Right ventricle myocardium superior (tissue), 1 donor: ENCODE results near the gene FHIP1B. TPM values are rescaled to one million over a fixed set of nuclear protein-coding genes. Genes with fewer than 3 reads are reported as not detected.
"Not testable (repeated sequence)": the region's sequence is repeated elsewhere in the genome, so short reads cannot be mapped to it uniquely, and the experiment has no call there.

Experiments
- ATAC-seq: fragments of 200-7000 bp; cut with Tn5 transposase; one replicate; pipeline ENCODE4 v1.9.1; 2020; ENCODE audit warnings: mild to moderate bottlenecking; ENCODE audit not compliant: poor library complexity
- DNase-seq: peaks from one replicate; pipeline ENCODE4 v3.0.0-alpha.2; 2020
- intact Hi-C: fragments of 100-400 bp; cut with DNase I; formaldehyde crosslinking; loops from one replicate; pipeline ENCODE4 v1.11.2; 2022
- long read RNA-seq: library from polyadenylated mRNA; unstranded; transcript quantifications from one replicate; pipeline ENCODE4 v2.0.0, GENCODE V29; 2021
- total RNA-seq: library from RNA; stranded (reverse); fragmentation: NEBNext Ultra II Directional; extraction: Animal tissue kit (Norgen Biotek cat#: 25700); gene quantifications from one replicate; pipeline ENCODE4 v1.2.1, GENCODE V29; 2021
- donor health status: DM: no; HTN: yes; CAD: no; lungs with severe emphysema.

The FHIP1B gene
- 12.9 TPM for total RNA-seq
- long read RNA-seq, transcript FAM160A2-202 (12 exons, 3,354 nt), result major isoform, 11 of 26 reads
- long read RNA-seq, partial matches to known transcripts, result 4 of 26 reads
- long read RNA-seq, other reads (novel, unspliced or antisense), result 6 of 26 reads

GRCh38 chr11:6234387-6235107, at the start of gene FHIP1B:
Gene FHIP1B, minus strand, starts transcription at chr11:6234636. Its CDS starts 10,120 bp downstream, at chr11:6224516.
- peak; percentile 97 for ATAC-seq
- intact Hi-C loops, result no loop called here

GRCh38 chr11:6283453-6284023, 49.1 kb upstream of the FHIP1B start:
- ATAC-seq (no peak), DNase-seq (no peak)
- intact Hi-C loops, result no loop called here

More at GRCh38 chr11:6234387-6235107, at the start of gene FHIP1B:
- DNase-seq, result peak; percentile 100

- intact Hi-C loops, ATAC-seq, DNase-seq: not testable (repeated sequence)
These were observed 46.4 kb upstream of the FHIP1B start for GRCh38 chr11:6280809-6281208.

- no peak for DNase-seq
- intact Hi-C loops, result no loop called here
- ATAC-seq, result peak; percentile 85
These were observed 38.8 kb upstream of the FHIP1B start for GRCh38 chr11:6273188-6273587.

GRCh38 chr11:6271598-6271997, 37.2 kb upstream of the FHIP1B start:
- no peak for DNase-seq
- ATAC-seq, result peak; percentile 70
- intact Hi-C loops, result no loop called here

- ATAC-seq (no peak), DNase-seq (no peak)
- intact Hi-C loops, result no loop called here
These were observed 36.3 kb upstream of the FHIP1B start for GRCh38 chr11:6270584-6271246.

GRCh38 chr11:6269994-6270393, 35.6 kb upstream of the FHIP1B start:
- intact Hi-C loops, result no loop called here
- no peak for DNase-seq
- no peak for ATAC-seq

GRCh38 chr11:6268820-6269219, 34.4 kb upstream of the FHIP1B start:
- ATAC-seq, result no peak
- DNase-seq, result no peak
- intact Hi-C loops, result no loop called here

GRCh38 chr11:6263662-6264061, 29.2 kb upstream of the FHIP1B start:
- no peak for DNase-seq
- ATAC-seq, result no peak
- intact Hi-C loops, result no loop called here

- no peak for ATAC-seq
- DNase-seq, result no peak
- intact Hi-C loops, result no loop called here
These were observed 25.8 kb upstream of the FHIP1B start for GRCh38 chr11:6260207-6260726.

GRCh38 chr11:6258571-6259081, 24.2 kb upstream of the FHIP1B start:
- DNase-seq (no peak), ATAC-seq (peak; percentile 36)
- intact Hi-C loops, result loop anchor here (10.0 kb wide), 1 partner anchor 106 kb away; no protein-coding TSS in a partner anchor

GRCh38 chr11:6258141-6258540, 23.7 kb upstream of the FHIP1B start:
- intact Hi-C loops, result loop anchor here (10.0 kb wide), 1 partner anchor 107 kb away; no protein-coding TSS in a partner anchor
- ATAC-seq (no peak), DNase-seq (no peak)

- intact Hi-C loops, result loop anchor here (5.0 to 10.0 kb wide), 2 partner anchors 64 to 112 kb away; no protein-coding TSS in a partner anchor
- ATAC-seq, result no peak
- DNase-seq, result no peak
These were observed 18.8 kb upstream of the FHIP1B start for GRCh38 chr11:6253197-6253596.

- ATAC-seq (peak; percentile 7), DNase-seq (no peak)
- intact Hi-C loops, result loop anchor here (5.0 to 10.0 kb wide), 2 partner anchors 65 to 113 kb away; no protein-coding TSS in a partner anchor
These were observed 17.6 kb upstream of the FHIP1B start for GRCh38 chr11:6251990-6252473.

GRCh38 chr11:6251120-6251733, 16.8 kb upstream of the FHIP1B start:
- ATAC-seq, result peak; percentile 93
- peak; percentile 70 for DNase-seq
- intact Hi-C loops, result loop anchor here (5.0 to 10.0 kb wide), 2 partner anchors 66 to 114 kb away; no protein-coding TSS in a partner anchor

- intact Hi-C loops, result loop anchor here (5.0 to 10.0 kb wide), 2 partner anchors 67 to 115 kb away; no protein-coding TSS in a partner anchor
- DNase-seq, result peak; percentile 84
These were observed 15.5 kb upstream of the FHIP1B start for GRCh38 chr11:6249770-6250555.

GRCh38 chr11:6248897-6249296, 14.5 kb upstream of the FHIP1B start:
- ATAC-seq, intact Hi-C loops, DNase-seq: not testable (repeated sequence)

More at GRCh38 chr11:6249770-6250555, 15.5 kb upstream of the FHIP1B start:
- peak; percentile 85 for ATAC-seq
